Measurements from ENCODE around the gene ART4. TPM values are rescaled to one million over a fixed set of nuclear protein-coding genes. Genes with fewer than 3 reads are reported as not detected.

ART4 gene
- total and polyA plus RNA-seq, 2 donors (not counting 3 experiments of a cell fraction or from before 2014, with no cell fraction given): 12.5 to 54.7 TPM

DNA sequence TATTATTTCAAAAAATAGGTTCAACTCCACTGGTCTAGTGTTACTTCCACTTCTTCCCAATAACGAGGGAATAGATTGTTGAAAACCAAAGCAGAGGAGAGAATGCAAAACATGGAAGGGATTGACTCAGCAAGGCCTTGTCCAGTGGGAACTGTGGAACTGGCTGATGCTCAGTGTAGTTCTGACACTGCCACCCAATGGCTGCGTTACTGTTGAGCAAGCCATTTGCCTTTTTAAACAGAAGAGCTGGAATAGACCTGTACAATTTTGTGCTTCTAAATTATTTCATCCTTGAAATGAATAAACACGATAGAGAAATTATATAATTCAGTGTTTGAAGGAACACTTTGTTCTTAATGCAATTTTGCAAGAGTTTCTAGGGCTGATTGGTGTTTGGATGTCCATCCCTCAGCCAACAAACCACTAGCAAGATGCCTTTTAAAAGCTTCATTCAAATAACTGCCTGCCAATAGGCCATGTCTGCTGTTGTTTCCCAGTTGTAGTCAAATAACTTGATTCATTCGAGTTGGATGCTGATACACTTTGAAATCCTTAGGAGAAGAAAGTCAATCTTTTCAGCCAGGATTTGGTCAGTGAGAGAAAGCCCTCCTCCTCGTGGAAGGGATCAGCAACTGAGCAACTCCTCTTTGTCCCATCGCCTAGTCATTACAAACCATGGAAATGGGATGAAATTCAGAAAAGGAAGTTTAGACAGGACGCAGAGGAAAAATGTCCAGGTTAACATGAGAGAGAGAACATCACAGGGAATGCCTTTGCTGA, 49.6 kb upstream of the ART4 start:
- Histone ChIP-seq H2AFZ (ENCODE audit: low read depth, low read length) (peak overlapping the region; percentile 7), H3K9me3 (replicated peaks; ENCODE audit: control insufficient read depth, insufficient read depth, low read length) (no peaks in the 10 kb centered on the region), H3K4me2 (ENCODE audit: insufficient read depth, low read length) (no peak overlapping the region), H3K4me1 (ENCODE audit: control insufficient read depth, extremely low read depth, insufficient read depth, low read length) (no peaks in the 10 kb centered on the region), H3K79me2 (ENCODE audit: control insufficient read depth, insufficient read depth, low read length) (no peaks in the 10 kb centered on the region), H3K36me3 (ENCODE audit: control insufficient read depth in 2 of 2, extremely low read depth in 1 of 2, insufficient read depth in 2 of 2, low read length in 2 of 2) (no peaks in the 10 kb centered on the region), H3K9me1 (replicated peaks; ENCODE audit: control insufficient read depth, extremely low read depth, insufficient read depth, low read length) (no peaks in the 10 kb centered on the region), H3K4me3 (replicated peaks in 1 of 3; ENCODE audit: insufficient read depth in 1 of 3, low read depth in 1 of 3, low read length in 3 of 3) (no peak overlapping the region), H3K9ac (replicated peaks; ENCODE audit: extremely low read depth, insufficient read depth, low read length) (no peak overlapping the region), H3K27me3 (ENCODE audit: control insufficient read depth in 2 of 2, insufficient read depth in 2 of 2, low read length in 2 of 2) (no peaks in the 10 kb centered on the region), H3K27ac (ENCODE audit: insufficient read depth, low read depth, low read length) (no peak overlapping the region), H4K20me1 (replicated peaks; ENCODE audit: control insufficient read depth, extremely low read depth, insufficient read depth, low read length) (no peaks in the 10 kb centered on the region)
- dilution Hi-C loops (cut with MboI; ENCODE audit: extremely low pct_ligation_motif_present, low sequenced_read_pairs) (no loop called here), intact Hi-C loops (cut with micrococcal nuclease) (loop anchor here (1.0 kb wide), 1 partner anchor 9 kb away; no protein-coding TSS in a partner anchor)
- ChIA-PET POLR2A (no interaction called here), CTCF (interaction anchor here (0.6 to 2.8 kb wide), 14 partner anchors 9 to 655 kb away, joined by 3 to 11 read pairs (median 3); no protein-coding TSS in a partner anchor)
- no peak for TF ChIP-seq FOS (IDR thresholded peaks at IDR 0.05; ENCODE audit: borderline replicate concordance, insufficient read depth, low read length)
- TF ChIP-seq, protein P1, sequence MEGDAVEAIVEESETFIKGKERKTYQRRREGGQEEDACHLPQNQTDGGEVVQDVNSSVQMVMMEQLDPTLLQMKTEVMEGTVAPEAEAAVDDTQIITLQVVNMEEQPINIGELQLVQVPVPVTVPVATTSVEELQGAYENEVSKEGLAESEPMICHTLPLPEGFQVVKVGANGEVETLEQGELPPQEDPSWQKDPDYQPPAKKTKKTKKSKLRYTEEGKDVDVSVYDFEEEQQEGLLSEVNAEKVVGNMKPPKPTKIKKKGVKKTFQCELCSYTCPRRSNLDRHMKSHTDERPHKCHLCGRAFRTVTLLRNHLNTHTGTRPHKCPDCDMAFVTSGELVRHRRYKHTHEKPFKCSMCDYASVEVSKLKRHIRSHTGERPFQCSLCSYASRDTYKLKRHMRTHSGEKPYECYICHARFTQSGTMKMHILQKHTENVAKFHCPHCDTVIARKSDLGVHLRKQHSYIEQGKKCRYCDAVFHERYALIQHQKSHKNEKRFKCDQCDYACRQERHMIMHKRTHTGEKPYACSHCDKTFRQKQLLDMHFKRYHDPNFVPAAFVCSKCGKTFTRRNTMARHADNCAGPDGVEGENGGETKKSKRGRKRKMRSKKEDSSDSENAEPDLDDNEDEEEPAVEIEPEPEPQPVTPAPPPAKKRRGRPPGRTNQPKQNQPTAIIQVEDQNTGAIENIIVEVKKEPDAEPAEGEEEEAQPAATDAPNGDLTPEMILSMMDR (IDR thresholded peaks at IDR 0.05; ENCODE audit: extremely low read depth in 1 of 2, insufficient read depth in 1 of 2, low read depth in 1 of 2, low read length in 2 of 2): no peak
- peak; percentile 18 for FAIRE-seq
- BruUV-seq (replicated peaks): no TSS peak
- no peak for DNase-seq (ENCODE audit: low read depth, low spot score)

GRCh38 chr12:14890701-14891100, 47.4 kb upstream of the ART4 start:
- H4K20me1 ChIP-seq (replicated peaks; ENCODE audit: control insufficient read depth, extremely low read depth, insufficient read depth, low read length): no peaks in the 10 kb centered on the region
- no peak overlapping the region for H2AFZ ChIP-seq (ENCODE audit: low read depth, low read length)
- no peaks in the 10 kb centered on the region for H3K9me3 ChIP-seq (replicated peaks; ENCODE audit: control insufficient read depth, insufficient read depth, low read length)
- no peaks in the 10 kb centered on the region for H3K27me3 ChIP-seq (ENCODE audit: control insufficient read depth in 2 of 2, insufficient read depth in 2 of 2, low read length in 2 of 2)
- no TSS peak for BruUV-seq (replicated peaks)
- no peaks in the 10 kb centered on the region for H3K79me2 ChIP-seq (ENCODE audit: control insufficient read depth, insufficient read depth, low read length)
- ChIA-PET CTCF (interaction anchor here (1.0 to 1.1 kb wide), 3 partner anchors 8 to 44 kb away, joined by 4 read pairs; no protein-coding TSS in a partner anchor), POLR2A (no interaction called here)
- intact Hi-C loops (cut with micrococcal nuclease) (no loop called here), dilution Hi-C loops (cut with MboI; ENCODE audit: extremely low pct_ligation_motif_present, low sequenced_read_pairs) (no loop called here)
- TF ChIP-seq, protein P1 (IDR thresholded peaks at IDR 0.05; ENCODE audit: extremely low read depth in 1 of 2, insufficient read depth in 1 of 2, low read depth in 1 of 2, low read length in 2 of 2): no peak
- TF ChIP-seq GATA2 (IDR thresholded peaks at IDR 0.05; ENCODE audit: insufficient read depth, insufficient read length, low read depth, low read length): no peak
- TF ChIP-seq FOS (IDR thresholded peaks at IDR 0.05; ENCODE audit: borderline replicate concordance, insufficient read depth, low read length): no peak
- TF ChIP-seq JUN (IDR thresholded peaks at IDR 0.05; ENCODE audit: borderline replicate concordance, insufficient read depth, insufficient read length, low read depth): no peak
- TF ChIP-seq EZH2 (IDR thresholded peaks at IDR 0.05; ENCODE audit: borderline replicate concordance, low read depth, low read length, severe bottlenecking): no peak
- TF ChIP-seq POLR2AphosphoS5 (IDR thresholded peaks at IDR 0.05; ENCODE audit: insufficient read depth, low read depth, low read length): no peak
- TF ChIP-seq, protein P2, sequence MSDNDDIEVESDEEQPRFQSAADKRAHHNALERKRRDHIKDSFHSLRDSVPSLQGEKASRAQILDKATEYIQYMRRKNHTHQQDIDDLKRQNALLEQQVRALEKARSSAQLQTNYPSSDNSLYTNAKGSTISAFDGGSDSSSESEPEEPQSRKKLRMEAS (IDR thresholded peaks at IDR 0.05; ENCODE audit: insufficient read depth, insufficient read length): no peak
- no peak for TF ChIP-seq MYC (IDR thresholded peaks at IDR 0.05; ENCODE audit: low read depth, low read length)
- TF ChIP-seq POLR2A (IDR thresholded peaks at IDR 0.05; ENCODE audit: low read depth, low read length): no peak
- H3K27ac ChIP-seq (ENCODE audit: insufficient read depth, low read depth, low read length): no peak overlapping the region
- DNase-seq (ENCODE audit: low read depth, low spot score): no peak
- H3K4me3 ChIP-seq (replicated peaks in 1 of 3; ENCODE audit: insufficient read depth in 1 of 3, low read depth in 1 of 3, low read length in 3 of 3): no peak overlapping the region
- no peaks in the 10 kb centered on the region for H3K36me3 ChIP-seq (ENCODE audit: control insufficient read depth in 2 of 2, extremely low read depth in 1 of 2, insufficient read depth in 2 of 2, low read length in 2 of 2)
- no peak for FAIRE-seq
- no peaks in the 10 kb centered on the region for H3K9me1 ChIP-seq (replicated peaks; ENCODE audit: control insufficient read depth, extremely low read depth, insufficient read depth, low read length)
- H3K4me2 ChIP-seq (ENCODE audit: insufficient read depth, low read length): no peak overlapping the region
- H3K4me1 ChIP-seq (ENCODE audit: control insufficient read depth, extremely low read depth, insufficient read depth, low read length): peaks cover 11% of the 10 kb centered on the region
- H3K9ac ChIP-seq (replicated peaks; ENCODE audit: extremely low read depth, insufficient read depth, low read length): no peak overlapping the region
